DLD1 (cell line): ENCODE measurements around the gene KLF13.

Experiments
- in situ Hi-C: cut with HindIII; loops from 2 replicates; pipeline ENCODE4 v1.10.0; 2017; ENCODE audit warnings: low sequenced_read_pairs

KLF13 gene

DNA sequence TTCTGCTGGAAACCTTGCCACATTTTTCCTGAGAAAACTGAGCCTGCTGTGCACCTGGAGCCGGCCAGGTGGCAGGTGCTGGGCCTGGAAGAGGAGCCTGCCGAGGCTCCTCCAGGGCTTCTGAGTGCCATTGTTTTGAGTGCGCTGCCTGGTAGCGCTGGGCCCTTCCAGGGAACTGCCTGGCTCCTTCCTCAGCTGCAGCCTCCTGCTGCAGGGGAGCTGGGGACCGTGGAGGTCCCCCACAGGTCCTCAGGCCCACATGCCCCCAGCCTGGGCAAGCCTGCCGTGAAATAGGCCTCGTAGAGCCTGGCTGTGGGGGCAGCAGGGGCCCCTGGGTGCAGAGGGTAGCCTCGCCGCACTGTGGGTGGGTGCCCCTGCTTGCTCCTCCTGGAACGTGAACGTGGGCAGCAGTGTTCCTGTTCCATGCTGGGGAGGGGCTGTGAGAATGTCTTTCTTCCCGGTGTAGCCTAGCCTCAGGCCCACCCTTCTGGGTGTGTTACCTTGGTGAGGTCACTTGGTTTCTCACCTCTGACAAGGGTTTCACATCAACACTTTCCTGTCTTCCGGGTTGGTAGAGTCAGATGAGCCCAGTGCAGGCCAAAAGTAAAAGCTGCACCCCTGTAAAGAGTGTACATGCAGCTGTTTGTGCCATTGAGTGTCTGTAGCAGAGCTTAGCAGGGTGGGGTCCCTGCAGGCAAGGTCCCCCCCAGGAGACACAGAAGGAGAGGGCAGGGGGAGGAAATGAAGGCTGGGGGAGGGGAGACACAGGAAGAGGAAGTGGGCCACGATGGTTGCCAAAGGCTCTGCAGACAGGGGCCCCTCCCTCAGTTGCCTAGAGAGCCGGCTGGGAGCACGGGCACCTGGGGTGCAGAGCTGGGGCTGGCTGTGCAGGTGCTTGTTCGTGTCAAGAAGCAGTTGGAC, 34.5 kb downstream of the KLF13 start:
- in situ Hi-C loops: loop anchor here (25.0 kb wide), 1 partner anchor 474 kb away; no protein-coding TSS in a partner anchor

DNA sequence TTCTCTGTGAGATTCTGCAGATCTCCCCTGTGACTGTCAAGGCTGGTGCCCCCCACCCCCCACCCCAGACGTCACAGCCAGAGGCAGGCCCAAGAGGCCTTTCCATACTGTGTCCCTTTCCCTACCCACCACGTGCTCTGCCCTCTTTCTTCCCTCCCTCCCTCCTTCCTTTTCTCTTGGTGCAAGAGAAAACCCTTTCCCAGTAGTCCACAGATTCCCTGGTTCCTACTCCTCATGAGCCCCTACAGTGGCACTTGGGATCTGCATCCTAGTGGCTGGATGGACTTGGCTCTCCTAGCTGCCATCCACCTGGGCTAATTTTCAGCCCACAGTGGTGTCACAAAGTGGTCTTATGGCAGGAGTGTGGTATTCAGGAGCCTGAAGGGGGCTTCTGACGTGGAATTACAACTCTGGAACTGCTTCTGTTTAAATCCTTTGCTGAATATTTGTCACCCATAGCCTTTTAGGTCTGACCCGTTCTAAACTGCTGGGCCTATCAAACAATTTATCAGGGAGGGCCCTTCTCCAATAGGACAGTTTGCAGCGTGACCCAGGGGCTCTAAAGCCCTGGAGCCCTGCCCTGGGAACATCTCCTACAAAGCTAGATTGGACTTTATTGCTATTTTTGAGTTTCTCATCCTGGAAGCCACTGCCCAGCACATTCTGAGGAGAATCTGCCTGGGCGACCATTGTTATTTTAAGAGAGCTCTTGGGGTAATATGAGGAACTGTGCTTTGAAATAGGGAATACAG, 35.3 kb downstream of the KLF13 start:
- in situ Hi-C loops: loop anchor here (25.0 kb wide), 1 partner anchor 475 kb away; no protein-coding TSS in a partner anchor

DNA sequence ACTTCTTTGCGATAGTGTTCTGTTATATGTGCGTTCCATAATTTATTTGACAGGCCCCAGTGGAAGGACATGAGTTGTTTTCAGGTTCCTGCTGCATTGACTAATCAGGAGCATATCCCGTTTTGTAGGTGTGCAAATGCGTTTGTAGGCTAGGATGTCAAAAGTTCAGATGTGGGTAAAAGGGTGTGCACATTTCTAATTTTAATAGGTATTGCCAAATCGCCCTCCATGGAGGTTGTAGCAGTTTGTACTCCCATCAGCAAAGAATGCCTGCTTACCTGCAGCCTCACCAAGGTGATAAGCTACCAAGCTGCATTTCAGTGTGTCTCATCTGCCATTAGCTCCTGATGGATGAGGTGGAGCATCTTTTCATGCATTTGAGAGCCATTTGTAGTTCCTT, 36.3 kb downstream of the KLF13 start:
- in situ Hi-C loops: loop anchor here (25.0 kb wide), 1 partner anchor 476 kb away; no protein-coding TSS in a partner anchor

DNA sequence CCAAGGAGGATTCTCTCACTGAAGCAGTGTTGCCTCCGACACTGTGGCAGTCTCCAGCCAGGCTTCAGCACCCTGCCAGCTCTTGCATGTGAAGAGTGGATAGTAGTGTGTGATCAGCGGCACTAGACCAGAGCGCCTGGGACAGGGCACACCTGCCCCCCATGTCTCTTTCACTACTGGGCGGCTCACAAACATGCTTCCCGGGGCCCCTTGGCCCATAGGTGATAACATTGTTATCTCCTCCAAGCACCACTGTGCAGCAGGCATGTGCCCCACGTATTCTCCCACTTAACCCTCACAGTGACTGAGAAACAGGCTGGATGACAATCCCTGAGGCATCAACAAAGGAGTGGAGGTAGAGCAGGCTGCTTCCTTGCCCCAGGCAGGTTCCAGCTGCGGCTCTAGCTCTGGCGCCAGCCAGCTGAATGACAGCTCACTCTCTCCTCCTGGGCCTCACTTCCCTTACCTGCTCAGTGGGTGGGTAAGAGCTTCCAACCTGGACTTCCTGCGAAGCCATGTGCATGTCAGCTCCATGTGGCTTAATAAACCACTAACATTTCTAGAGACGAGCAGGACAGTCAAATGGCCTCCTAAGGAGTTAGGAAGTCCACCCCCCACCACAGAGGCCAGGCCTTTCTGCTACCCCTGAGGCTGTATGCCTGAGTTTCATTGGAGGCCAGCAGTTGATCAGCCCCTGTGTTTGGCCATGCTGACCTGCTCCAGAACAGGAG, 37.8 kb downstream of the KLF13 start:
- in situ Hi-C loops: loop anchor here (25.0 kb wide), 1 partner anchor 477 kb away; no protein-coding TSS in a partner anchor

DNA sequence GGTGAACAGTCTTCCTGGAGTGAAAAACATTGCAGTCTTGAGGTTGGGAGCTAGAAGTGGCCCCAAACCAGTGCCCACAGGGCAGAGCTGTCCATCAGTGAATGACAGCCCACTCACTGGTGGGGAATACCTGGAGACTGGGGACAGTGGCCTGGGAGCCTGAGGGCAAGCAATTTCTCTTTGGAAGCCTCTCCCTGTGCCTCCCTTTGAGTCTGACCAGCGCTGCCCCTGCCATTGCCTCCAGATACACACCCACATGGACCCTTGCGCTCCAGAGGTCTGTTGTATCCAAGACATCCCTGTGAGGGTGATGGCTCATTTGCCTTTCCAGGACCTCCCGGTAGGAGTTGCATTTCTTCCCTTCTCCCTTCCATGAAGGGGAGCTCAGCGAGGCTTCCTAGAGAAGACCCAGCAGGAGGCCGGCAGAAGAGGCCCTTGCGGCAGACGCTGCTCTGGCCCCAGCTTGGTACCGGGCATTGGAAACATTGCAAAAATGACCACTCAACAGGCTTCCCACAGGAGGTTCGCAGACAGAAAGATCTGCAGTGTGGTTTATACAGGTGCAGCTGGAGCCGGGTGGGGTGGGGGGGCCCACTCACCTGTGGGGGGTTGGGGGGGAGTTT, 38.5 kb downstream of the KLF13 start:
- in situ Hi-C loops: loop anchor here (25.0 kb wide), 1 partner anchor 478 kb away; no protein-coding TSS in a partner anchor

DNA sequence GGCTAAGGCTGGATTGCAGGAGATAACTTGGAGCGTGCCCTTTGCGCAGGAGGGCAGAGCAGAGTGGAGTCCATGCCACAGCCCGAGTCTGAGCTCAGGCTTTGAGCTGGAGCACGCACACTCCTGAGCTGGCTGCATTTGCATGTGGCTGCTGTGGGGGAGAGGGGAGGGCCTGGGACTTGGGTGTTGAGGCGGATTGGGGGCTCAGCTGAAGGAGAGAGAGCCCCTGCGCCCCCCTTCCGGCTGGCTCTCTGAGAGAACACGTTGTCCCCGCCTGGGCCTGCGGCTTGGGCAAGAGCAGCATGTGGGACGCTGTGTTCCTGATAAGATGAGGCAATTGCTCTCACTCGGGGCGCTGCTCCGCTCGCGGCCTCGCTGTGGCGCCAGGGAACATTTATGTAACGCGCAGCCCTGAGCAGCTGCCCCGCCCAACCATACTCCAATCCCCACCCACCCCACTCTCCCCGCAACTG, 39.1 kb downstream of the KLF13 start:
- in situ Hi-C loops: loop anchor here (25.0 kb wide), 1 partner anchor 478 kb away; no protein-coding TSS in a partner anchor

DNA sequence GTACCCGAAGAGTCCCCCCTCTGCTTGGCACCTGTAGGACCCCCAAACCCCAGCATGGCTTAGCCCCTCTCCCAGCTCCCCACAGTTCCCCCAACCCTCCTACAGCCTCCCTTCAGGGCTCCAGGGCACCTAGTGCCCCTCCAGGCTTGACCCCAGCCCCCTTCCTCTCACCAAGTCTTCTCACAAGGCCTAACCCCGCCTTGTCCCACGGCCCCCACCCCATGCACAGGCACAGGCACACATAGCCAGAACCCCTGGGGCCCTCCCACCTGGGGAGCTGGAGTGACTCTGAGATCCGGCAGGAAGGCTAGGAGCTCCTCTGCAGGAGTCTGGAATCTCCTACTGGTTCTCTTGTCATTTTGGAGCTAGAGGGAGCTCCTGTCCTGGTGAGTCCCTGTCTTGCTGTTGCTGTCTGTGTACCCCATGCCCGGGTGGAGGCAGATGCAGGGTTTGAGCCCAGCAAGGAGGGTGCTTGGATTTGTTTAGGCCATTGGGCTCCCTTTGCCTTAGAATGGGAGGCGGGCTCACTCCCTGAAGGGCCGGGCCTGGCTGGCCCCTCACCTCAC, 39.6 kb downstream of the KLF13 start:
- in situ Hi-C loops: loop anchor here (25.0 kb wide), 1 partner anchor 479 kb away; no protein-coding TSS in a partner anchor

DNA sequence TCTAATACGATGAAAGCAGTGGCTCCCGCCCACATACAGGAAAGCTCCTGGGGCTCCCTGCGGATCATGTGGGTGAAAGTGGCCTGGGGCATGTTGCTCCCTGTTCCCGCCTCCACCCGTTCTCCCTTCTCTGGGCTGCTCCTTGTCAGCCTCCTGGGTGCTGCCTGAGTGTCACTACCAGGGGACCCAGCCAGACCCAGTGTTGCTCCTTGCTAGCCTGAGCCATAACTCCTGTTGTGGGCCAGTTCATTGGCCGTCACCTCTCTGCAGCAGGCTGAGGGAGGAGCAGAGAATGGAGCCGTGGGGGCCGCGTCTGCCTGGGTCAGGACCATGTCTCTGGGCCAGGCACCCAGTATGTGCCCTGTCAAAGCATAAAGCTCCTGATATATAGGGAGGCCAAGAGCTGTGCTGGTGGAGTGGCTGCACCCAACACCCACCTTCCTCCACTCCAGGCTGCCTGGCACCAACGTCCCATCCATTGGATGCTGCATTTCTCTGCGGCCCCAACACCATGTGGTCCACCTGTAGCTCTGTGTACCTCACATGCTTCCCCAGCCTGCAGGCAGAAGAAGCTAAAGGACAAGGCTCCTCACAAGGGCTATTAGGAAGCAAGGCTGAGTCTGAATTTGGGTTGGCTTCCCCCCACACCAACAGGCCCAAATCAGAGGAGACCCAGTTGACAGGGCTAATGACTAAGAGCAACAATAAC, 40.5 kb downstream of the KLF13 start:
- in situ Hi-C loops: loop anchor here (25.0 kb wide), 1 partner anchor 480 kb away; no protein-coding TSS in a partner anchor

DNA sequence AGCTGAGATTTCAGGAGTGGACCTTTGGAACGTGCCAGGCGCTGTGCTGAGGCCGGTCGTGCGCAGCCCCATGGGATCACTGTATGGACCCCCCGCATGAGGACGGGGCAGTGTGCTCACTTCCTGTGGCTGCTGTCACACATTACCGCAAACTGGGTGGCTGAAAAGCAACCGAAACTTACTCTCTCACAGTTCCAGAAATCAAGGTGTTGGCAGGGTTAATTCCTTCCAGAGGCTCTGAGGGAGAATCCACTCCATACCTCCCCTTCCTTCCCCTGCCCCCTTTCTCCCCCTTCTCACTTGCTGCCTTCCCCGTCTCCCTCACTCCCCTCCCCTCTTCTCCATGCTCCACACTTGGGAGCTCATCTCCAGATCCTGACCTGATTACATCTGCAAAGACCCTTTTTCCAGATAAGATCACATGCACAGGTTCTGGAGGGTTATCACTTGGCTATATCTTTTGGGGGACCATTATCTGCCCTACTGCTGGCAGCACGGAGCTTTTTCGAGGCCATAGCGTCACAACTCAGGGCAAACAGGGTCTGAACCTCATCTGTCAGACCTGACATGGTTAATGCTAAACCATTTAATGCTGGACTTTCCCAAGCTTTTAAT, 41.2 kb downstream of the KLF13 start:
- in situ Hi-C loops: loop anchor here (25.0 kb wide), 1 partner anchor 481 kb away; no protein-coding TSS in a partner anchor

DNA sequence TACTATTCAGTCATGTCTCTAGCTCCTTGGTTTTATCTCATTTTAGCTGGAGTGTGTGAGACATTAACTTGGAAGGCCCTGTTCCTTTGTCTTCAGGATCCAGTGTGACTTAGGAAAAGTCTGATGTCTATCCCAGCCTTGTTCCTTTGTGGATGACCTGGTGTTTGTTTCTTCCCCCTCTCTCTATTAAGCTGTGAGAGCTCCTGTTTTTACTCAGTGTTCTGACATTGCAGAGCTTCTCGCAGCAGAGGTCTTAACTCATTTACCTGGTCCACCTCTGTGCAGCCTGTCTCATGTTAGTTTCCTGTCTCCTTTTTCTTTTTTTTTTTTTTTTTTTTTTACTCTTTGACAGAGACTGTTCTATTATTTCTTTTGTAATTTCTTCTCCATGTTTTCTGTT, 43.1 kb downstream of the KLF13 start:
- in situ Hi-C loops: loop anchor here (25.0 kb wide), 1 partner anchor 482 kb away; no protein-coding TSS in a partner anchor

DNA sequence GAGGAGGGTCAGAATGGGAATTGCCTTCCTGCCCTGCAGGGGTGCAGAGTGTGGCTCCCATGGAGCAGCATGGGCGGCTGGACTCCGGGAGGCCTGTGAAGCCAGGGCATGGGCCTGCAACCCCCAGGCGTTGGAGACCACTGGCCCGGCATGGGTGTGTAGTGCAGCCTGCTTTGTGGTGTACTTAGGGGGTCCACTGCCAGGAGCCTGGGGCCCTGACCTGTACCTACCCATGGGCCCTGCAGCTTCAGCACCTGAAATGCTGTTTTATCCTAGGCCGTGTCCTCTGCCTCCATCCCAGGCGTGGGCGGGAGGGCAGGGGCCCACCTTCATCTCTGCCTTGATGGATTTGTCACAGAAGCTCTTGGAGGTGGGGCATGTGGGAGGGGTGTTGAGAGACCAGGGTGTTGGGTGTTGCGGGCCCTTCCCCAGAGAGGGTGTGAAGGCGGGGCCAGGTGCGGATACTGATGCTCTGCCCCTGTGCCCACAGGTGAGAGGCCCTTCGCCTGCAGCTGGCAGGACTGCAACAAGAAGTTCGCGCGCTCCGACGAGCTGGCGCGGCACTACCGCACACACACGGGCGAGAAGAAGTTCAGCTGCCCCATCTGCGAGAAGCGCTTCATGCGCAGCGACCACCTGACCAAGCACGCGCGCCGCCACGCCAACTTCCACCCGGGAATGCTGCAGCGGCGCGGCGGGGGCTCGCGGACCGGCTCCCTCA, 45.0 kb downstream of the KLF13 start:
- in situ Hi-C loops: loop anchor here (25.0 kb wide), 1 partner anchor 484 kb away; no protein-coding TSS in a partner anchor

DNA sequence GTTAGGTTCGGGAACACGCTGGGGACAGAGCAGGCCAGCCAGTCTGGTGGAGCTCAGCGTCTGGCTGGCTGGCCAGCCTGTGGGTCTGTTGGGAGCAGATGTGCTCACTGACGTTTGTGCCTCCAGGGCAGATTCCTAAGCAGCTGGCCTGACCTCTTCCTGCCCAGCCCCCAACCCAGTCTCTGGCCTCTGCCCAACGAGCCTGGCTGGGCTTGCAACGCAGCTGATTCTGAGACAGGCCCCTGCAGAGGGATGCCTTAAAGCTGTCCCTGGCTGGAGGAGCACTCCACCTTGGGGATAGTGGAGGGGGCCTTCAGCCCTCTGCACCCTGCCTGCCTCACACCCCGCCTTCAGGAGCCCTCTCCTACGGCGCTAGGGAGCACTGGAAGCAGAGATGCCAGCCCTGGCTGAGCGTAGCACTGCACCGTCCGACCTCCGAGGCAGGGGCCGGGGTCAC, 46.0 kb downstream of the KLF13 start:
- in situ Hi-C loops: loop anchor here (25.0 kb wide), 1 partner anchor 485 kb away; no protein-coding TSS in a partner anchor

DNA sequence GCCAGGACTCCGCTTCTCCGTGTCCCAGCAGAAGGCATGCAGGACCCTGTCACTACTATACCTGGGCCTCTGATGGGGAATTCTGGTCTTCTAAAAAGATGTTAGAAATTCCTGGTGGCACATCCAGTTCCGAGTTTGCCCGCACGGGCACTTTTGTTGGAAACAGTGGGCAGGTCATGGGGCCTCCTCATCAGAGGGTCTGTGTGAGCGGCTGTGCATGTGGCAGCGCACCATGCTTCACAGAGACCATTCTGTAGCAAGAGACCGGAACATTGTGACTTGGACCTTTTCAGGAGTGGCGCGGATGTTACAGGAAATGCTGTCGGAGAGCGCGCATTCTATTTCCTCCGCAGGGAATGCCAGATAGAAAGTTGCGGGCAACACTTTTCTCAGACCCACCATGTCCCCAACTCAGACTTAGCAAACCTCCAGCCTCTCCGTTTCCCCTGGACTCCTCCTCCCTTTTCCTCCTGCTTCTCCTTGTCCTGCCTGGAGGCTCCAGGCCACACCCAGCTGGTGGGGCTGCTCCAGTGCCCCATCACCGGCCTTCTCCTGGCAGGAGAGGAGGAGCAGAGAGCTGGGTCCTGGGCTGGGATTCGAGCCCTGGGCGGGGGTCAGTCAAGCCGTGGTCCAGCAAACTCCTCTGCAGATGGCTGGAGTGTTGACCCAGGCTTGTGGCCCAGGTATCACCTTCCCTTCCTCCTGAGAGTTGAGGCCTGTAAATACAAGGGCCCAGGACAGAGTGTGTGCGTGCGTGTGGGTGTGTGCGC, 46.6 kb downstream of the KLF13 start:
- in situ Hi-C loops: loop anchor here (25.0 kb wide), 1 partner anchor 486 kb away; no protein-coding TSS in a partner anchor

DNA sequence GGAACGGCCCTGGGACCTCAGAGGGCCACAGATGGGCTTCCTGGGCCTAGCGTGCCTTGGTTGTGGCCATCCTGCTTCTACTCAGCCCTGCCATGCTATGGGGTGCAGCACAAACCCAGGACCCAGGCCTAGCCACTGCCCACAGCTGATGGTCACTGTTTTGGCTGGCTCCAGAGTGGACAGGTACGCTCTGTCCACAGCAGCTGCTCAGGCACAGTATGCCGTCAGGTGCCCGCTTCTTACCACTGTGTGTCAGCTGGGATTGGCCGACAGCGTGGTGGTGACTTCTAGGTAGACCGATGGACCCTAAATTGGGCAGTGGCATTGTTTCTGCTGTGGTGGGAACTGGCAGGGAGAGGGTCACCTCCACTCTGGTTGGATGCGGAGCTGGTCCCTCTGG, 47.3 kb downstream of the KLF13 start:
- in situ Hi-C loops: loop anchor here (25.0 kb wide), 1 partner anchor 487 kb away; no protein-coding TSS in a partner anchor

DNA sequence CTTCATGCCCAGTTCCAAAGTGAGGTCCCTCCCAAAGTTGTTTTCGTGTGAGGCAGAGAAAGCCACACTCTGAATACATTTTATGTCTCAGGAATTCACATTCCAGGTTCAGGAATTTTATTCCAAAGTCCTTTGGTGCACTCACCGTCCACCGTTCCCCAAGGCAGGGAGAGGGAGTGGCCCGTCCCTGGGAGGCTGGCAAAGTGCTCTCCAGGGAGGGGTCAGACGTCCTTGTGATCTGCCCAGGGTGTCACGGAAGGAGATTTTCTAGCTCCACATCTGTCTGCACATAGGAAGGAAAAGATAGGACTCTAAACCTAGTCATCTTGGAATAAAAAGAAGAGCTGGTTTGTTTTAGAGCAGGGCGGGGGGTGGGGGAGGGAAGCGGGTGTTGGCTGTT, 47.9 kb downstream of the KLF13 start:
- in situ Hi-C loops: loop anchor here (25.0 kb wide), 1 partner anchor 487 kb away; no protein-coding TSS in a partner anchor

DNA sequence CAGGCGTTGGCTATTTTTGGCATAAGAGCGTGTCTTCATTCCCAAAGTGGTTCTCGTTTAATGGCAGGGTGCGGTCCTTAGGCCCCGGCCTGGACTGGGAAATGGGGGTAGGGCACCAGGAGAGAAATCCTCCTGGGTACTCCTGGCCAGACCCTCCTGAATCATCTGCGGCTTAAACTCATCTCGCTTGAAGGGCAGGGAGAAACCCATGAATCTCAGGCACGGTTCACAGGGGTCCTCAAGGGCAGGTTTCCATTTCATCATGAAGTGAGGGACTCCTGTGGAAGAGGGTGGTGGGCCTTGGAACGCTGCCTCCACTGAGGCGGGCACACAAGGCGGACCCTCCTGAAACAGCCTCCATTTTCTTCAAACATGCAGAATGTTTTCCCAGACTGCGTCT, 48.4 kb downstream of the KLF13 start:
- in situ Hi-C loops: loop anchor here (25.0 kb wide), 1 partner anchor 488 kb away; no protein-coding TSS in a partner anchor

DNA sequence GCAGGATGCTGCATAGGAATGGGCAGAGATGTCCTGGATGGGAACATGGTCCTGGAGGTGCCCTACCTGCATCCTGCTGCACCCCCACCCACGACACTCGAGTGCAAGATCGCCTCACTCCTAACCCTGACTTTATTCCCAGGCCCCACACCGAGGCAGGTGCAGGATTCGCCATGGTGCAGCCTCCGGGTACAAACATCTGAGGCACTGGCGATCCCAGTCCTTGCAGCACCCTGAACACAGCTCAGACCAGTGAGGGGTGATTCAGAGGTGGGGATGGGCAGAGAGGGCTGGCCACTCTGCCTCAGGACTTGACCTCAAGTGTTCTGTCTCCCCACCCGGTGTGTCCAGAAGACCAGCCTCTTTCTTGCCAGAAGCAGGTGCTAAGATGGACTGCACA, 49.1 kb downstream of the KLF13 start:
- in situ Hi-C loops: no loop called here
